ENCODE results near the gene HIPK2. TPM values are rescaled to one million over a fixed set of nuclear protein-coding genes. Genes with fewer than 3 reads are reported as not detected.

Gene HIPK2
- total and polyA plus RNA-seq, 2 of the 4 experiments (the other 2 are of a cell fraction): 22.0 to 27.1 TPM

- no peak overlapping the region for H2AFZ ChIP-seq (replicated peaks; ENCODE audit: low read length, poor library complexity)
- CTCF ChIA-PET: no interaction called here
- intact Hi-C loops (cut with micrococcal nuclease) (no loop called here), dilution Hi-C loops (cut with HindIII; ENCODE audit: low sequenced_read_pairs, unreplicated experiment) (no loop called here), in situ Hi-C loops (cut with MboI; ENCODE audit: low sequenced_read_pairs) (loop anchor here (10.0 kb wide), 2 partner anchors 134 to 364 kb away; partner anchors contain the start of gene HIPK2)
- H4K91ac ChIP-seq (ENCODE audit: insufficient read depth, low read depth, low read length): no peak overlapping the region
- no peak overlapping the region for H3K4ac ChIP-seq (ENCODE audit: low read depth, low read length)
- H3K4me2 ChIP-seq (ENCODE audit: low read depth, low read length): no peak overlapping the region
- no CpG with 5 or more reads among the region's 2 CpGs for WGBS, 2 experiments (ENCODE audit: extremely low coverage in 2 of 2, insufficient read length in 1 of 2)
- no peak overlapping the region for H2AK5ac ChIP-seq (ENCODE audit: low read depth, low read length)
- no peaks in the 10 kb centered on the region for H3K27me3 ChIP-seq (ENCODE audit: control insufficient read depth, insufficient read depth, low read length)
- peaks cover 74 to 94% of the 10 kb centered on the region in 2 experiments for H3K79me1 ChIP-seq (ENCODE audit: low read depth in 1 of 2, low read length in 2 of 2)
- no peak overlapping the region for H2BK120ac ChIP-seq (ENCODE audit: low read depth, low read length)
- H2BK15ac ChIP-seq (ENCODE audit: low read depth, low read length): no peak overlapping the region
- H4K8ac ChIP-seq (ENCODE audit: low read depth in 2 of 2, low read length in 2 of 2): no peak overlapping the region
- H3K9me3 ChIP-seq (ENCODE audit: control insufficient read depth, insufficient read depth, low read length): 0 out of 2 replicates have a peak, but pooled peaks cover 3% of the 10 kb centered on the region
- H4K5ac ChIP-seq (ENCODE audit: low read depth, low read length): no peak overlapping the region
- H3K4me1 ChIP-seq (ENCODE audit: control insufficient read depth, insufficient read depth, low read length): peaks cover 2% of the 10 kb centered on the region; the same call in 1 of the 2 replicates
- H3K18ac ChIP-seq (ENCODE audit: low read depth, low read length): no peak overlapping the region
- H2AK9ac ChIP-seq (replicated peaks; ENCODE audit: low read depth, low read length, poor library complexity): no peak overlapping the region
- H3K56ac ChIP-seq (ENCODE audit: extremely low read depth, insufficient read depth, low read length): no peak overlapping the region
- DNase-seq: no peak
- H3K27ac ChIP-seq (ENCODE audit: insufficient read depth, low read length): no peak overlapping the region
- H2BK20ac ChIP-seq (ENCODE audit: low read depth, low read length): no peak overlapping the region
- H4K20me1 ChIP-seq (ENCODE audit: insufficient read depth, low read length): peaks cover 92% of the 10 kb centered on the region
- H3K14ac ChIP-seq (replicated peaks; ENCODE audit: low read depth, low read length): no peak overlapping the region
- peaks cover 34% of the 10 kb centered on the region for H3K9me1 ChIP-seq (ENCODE audit: insufficient read depth, low read length)
- POLR2A ChIA-PET (ENCODE audit: unreplicated experiment): no interaction called here
- no peak overlapping the region for H3K4me3 ChIP-seq (ENCODE audit: insufficient read depth, low read depth, low read length)
- no peak overlapping the region for H2BK5ac ChIP-seq (ENCODE audit: low read depth, low read length, poor library complexity, severe bottlenecking)
- no TSS peak for BruUV-seq (replicated peaks)
- H3K9ac ChIP-seq (ENCODE audit: low read depth, low read length): no peak overlapping the region
- TF ChIP-seq MAFK (IDR thresholded peaks at IDR 0.05; ENCODE audit: low read depth, low read length) (no peak), RAD21 (IDR thresholded peaks at IDR 0.05; ENCODE audit: low read length) (no peak)
- peaks cover 58% of the 10 kb centered on the region for H3K36me3 ChIP-seq (ENCODE audit: control insufficient read depth, insufficient read depth, low read length)
- no peak overlapping the region for H3K23ac ChIP-seq (ENCODE audit: low read depth, low read length)
- no peak for ATAC-seq (ENCODE audit: low read depth)
Observed at GRCh38 chr7:139640681-139641080, 137.1 kb downstream of the HIPK2 start.

All from IMR-90 (cell line).